Heart left ventricle (tissue), 16 donors: ENCODE results near the gene ACD. TPM values are rescaled to one million over a fixed set of nuclear protein-coding genes. Genes with fewer than 3 reads are reported as not detected.
A peak's percentile ranks its signal among the peaks of the same experiment; 100 is the strongest.

Experiments used
- ATAC-seq, 4 donors: fragments of 200-7000 bp; cut with Tn5 transposase; one replicate each; pipeline ENCODE4 v1.9.1; 2020 to 2022; ENCODE audit warnings: moderate library complexity in 4 of 4, mild to moderate bottlenecking in 3 of 4, moderate number of reproducible peaks in 1 of 4
- DNase-seq, 5 donors: peaks; one replicate each; pipeline ENCODE4 v3.0.0-alpha.2; 2020
- H3K27ac ChIP-seq, 12 donors: fragments of 200-600 bp; sonication (generic) in 4 of 12; one replicate each; pipeline versions ENCODE4 v1.5.0 to v1.8.0; 2016 to 2022; ENCODE audit warnings: mild to moderate bottlenecking in 2 of 12
- H3K27me3 ChIP-seq, 9 donors: fragments of 200-600 bp; sonication (generic) in 2 of 9; one replicate each; pipeline versions ENCODE4 v1.5.1 to v1.8.0; 2016 to 2022; ENCODE audit warnings: mild to moderate bottlenecking in 3 of 9
- H3K36me3 ChIP-seq, 9 donors: fragments of 200-600 bp; sonication (generic) in 2 of 9; one replicate each; pipeline versions ENCODE4 v1.5.0 to v1.8.0; 2018 to 2022; ENCODE audit warnings: mild to moderate bottlenecking in 2 of 9
- H3K4me1 ChIP-seq, 12 donors: fragments of 200-600 bp; sonication (generic) in 4 of 12; one replicate each; pipeline versions ENCODE4 v1.5.0 to v1.8.0; 2016 to 2022; ENCODE audit warnings: mild to moderate bottlenecking in 3 of 12
- H3K4me3 ChIP-seq, 12 donors: fragments of 200-600 bp; sonication (generic) in 4 of 12; one replicate each; pipeline versions ENCODE4 v1.5.0 to v1.8.0; 2017 to 2022; ENCODE audit warnings: mild to moderate bottlenecking in 9 of 12, moderate library complexity in 4 of 12
- H3K9me3 ChIP-seq, 12 donors: fragments of 200-600 bp; sonication (generic) in 4 of 12; one replicate each; pipeline versions ENCODE4 v1.5.0 to v1.8.0; 2016 to 2022; ENCODE audit warnings: mild to moderate bottlenecking in 1 of 12
- POLR2A ChIP-seq, 2 donors: fragments of 450-650 bp; IDR thresholded peaks; one replicate each; pipeline ENCODE4 v1.6.1; 2017; ENCODE audit warnings: antibody characterized with exemption in 2 of 2, mild to moderate bottlenecking in 2 of 2, moderate library complexity in 2 of 2
- WGBS, 4 donors: extraction: QIAGEN DNeasy Blood & Tissue Kit in 2 of 4; methylation state at CpG; one replicate each; pipeline versions ENCODE4 v1.1.5 to v1.1.7; 2013 to 2018; 5-methylcytosine and 5-hydroxymethylcytosine counted together
- intact Hi-C, 10 donors: fragments of 100-400 bp; cut with DNase I; formaldehyde crosslinking; loops; one replicate each; pipeline versions ENCODE4 v1.11.1 to v1.14.2; 2022
- polyA plus RNA-seq, 2 donors: library from polyadenylated mRNA; stranded (reverse); fragments of 200-250 nt; gene quantifications; one replicate each; pipeline ENCODE4 v1.2.3, GENCODE V29; 2013
- total RNA-seq, 9 donors: library from RNA; depleted of rRNA in 2 of 9; stranded (reverse); fragments of >200 nt in 2 of 9; fragmentation: NEBNext Ultra II Directional in 3 of 9; extraction: Animal tissue kit (Norgen Biotek cat#: 25700) in 3 of 9; gene quantifications; one replicate each; pipeline versions ENCODE4 v1.1.0 to v1.2.4, GENCODE V29; 2016 to 2023
- TF ChIP-seq, protein P1 (sequence below), 12 donors: fragments of 200-600 bp; sonication (generic) in 4 of 12; IDR thresholded peaks; one replicate each; pipeline versions ENCODE4 v1.5.0 to v1.8.0; 2018 to 2022; ENCODE audit warnings: antibody characterized with exemption in 12 of 12, mild to moderate bottlenecking in 5 of 12
- donor health status: ischemic (EF 13 %, LVEDD 7.1; RV severe dilation, severe dysfunction).
- donor health status: healthy with polysubstance abuse.
- donor health status: DM: no; HTN: yes; CAD: no.
- donor health status: DM: no; HTN: no; CAD: no.
- donor health status: ischemic (EF 25% LVEDD 6.9; RV normal size, moderate dysfunction).
- donor health status: ischemic (EF 25% LVEDD 5.7; RV mildly dilated, moderate dysfunction).
- donor health status: healthy.
- donor health status: DM: yes; HTN: yes; CAD: no.
- donor health status: ischemic (EF 35%, LVEDD 5.7; RV mildly dilated, moderate dysfunction).
- donor health status: nonischemic (EF 11% LVEDD 7.7; RV severe dilation, severe dysfunction).
- donor health status: DM: yes; HTN: yes; CAD: no.
- donor health status: PGD.
- donor health status: ischemic (EF 29% LVEDD 5.4; RV normal size, mild dysfunction).
- donor health status: nonischemic (EF 23%, LVEDD 6.1; RV moderate dilation, normal function).

Gene ACD
- total and polyA plus RNA-seq, 11 donors = 6.2 to 19.9 (median 9.5) TPM

DNA sequence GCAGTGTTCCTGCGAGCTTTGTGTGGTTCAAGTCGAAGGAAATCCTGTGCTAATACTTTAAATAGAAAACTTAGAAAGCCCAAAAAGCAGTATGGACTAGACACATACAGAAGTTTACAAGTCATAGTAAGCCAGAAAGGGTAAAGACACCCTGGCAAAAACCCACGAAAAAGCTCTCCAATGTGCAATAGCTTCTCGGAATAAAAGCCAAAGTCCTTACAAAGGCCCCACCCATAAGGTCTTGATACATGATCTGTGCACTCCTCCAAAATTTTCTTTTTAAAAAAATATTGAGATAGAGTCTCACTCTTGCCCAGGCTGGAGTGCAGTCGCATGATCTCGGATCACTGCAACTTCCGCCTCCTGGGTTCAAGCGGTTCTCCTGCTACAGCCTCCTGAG, 16.9 kb upstream of the ACD start:
- Histone ChIP-seq H3K4me1 (peaks cover 8 to 40% (median 23%) of the 10 kb centered on the region in 12 donors), H3K36me3 (peaks cover 0 to 18% (median 8%) of the 10 kb centered on the region in 9 donors), H3K27me3 (no peaks in the 10 kb centered on the region), H3K9me3 (no peaks in the 10 kb centered on the region), H3K4me3 (no peak overlapping the region), H3K27ac (peak overlapping the region in 1 of 12 donors; percentile 25)
- WGBS, 4 donors = 75 to 81% (median 78%) methylated on average over 8 of the region's 8 CpGs
- DNase-seq (no peak), ATAC-seq (no peak)
- intact Hi-C loops = loop anchor here in 8 of 10 donors (5.0 to 10.0 kb wide), 8 partner anchors 45 to 388 kb away; partner anchors contain the start of genes RANBP10 (in 2 of the 8), TSNAXIP1 (in 2 of the 8), DDX28 (in 1 of the 8) and DUS2 (in 1 of the 8)
- TF ChIP-seq, protein P1, sequence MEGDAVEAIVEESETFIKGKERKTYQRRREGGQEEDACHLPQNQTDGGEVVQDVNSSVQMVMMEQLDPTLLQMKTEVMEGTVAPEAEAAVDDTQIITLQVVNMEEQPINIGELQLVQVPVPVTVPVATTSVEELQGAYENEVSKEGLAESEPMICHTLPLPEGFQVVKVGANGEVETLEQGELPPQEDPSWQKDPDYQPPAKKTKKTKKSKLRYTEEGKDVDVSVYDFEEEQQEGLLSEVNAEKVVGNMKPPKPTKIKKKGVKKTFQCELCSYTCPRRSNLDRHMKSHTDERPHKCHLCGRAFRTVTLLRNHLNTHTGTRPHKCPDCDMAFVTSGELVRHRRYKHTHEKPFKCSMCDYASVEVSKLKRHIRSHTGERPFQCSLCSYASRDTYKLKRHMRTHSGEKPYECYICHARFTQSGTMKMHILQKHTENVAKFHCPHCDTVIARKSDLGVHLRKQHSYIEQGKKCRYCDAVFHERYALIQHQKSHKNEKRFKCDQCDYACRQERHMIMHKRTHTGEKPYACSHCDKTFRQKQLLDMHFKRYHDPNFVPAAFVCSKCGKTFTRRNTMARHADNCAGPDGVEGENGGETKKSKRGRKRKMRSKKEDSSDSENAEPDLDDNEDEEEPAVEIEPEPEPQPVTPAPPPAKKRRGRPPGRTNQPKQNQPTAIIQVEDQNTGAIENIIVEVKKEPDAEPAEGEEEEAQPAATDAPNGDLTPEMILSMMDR (IDR thresholded peaks at IDR 0.05) = no peak
- TF ChIP-seq POLR2A (IDR thresholded peaks at IDR 0.05) = no peak

DNA sequence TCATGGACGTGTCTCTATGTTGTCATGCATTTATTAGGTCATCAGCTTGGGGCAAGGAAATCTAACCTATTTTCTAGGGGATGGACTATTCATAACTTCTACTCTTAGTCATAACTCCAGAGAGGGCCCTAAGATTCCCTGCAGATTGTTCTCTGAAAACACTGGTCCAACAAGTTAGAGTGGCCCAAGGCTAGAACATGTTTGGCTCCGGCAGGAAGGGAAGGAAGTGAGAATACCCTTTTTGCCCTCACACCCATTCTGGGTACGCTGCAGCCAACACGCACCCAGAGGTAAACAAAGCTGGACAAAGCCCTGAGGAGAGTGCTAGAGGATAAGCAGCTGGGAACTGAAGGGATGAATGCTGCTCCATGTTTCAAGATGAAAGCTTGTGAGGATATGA, 16.5 kb upstream of the ACD start:
- intact Hi-C loops = loop anchor here in 8 of 10 donors (5.0 to 10.0 kb wide), 8 partner anchors 46 to 388 kb away; partner anchors contain the start of genes RANBP10 (in 2 of the 8), TSNAXIP1 (in 2 of the 8), DDX28 (in 1 of the 8) and DUS2 (in 1 of the 8)
- Histone ChIP-seq H3K4me3 (no peak overlapping the region), H3K27me3 (no peaks in the 10 kb centered on the region), H3K27ac (peak overlapping the region in 1 of 12 donors; percentile 25), H3K36me3 (peaks cover 0 to 18% (median 8%) of the 10 kb centered on the region in 9 donors), H3K9me3 (no peaks in the 10 kb centered on the region), H3K4me1 (peaks cover 8 to 40% (median 23%) of the 10 kb centered on the region in 12 donors)
- TF ChIP-seq, protein P1 (IDR thresholded peaks at IDR 0.05) = no peak
- TF ChIP-seq POLR2A (IDR thresholded peaks at IDR 0.05) = no peak
- 60 to 75% (median 71%) methylated on average over 4 of the region's 4 CpGs for WGBS, 4 donors
- ATAC-seq (no peak), DNase-seq (no peak)

DNA sequence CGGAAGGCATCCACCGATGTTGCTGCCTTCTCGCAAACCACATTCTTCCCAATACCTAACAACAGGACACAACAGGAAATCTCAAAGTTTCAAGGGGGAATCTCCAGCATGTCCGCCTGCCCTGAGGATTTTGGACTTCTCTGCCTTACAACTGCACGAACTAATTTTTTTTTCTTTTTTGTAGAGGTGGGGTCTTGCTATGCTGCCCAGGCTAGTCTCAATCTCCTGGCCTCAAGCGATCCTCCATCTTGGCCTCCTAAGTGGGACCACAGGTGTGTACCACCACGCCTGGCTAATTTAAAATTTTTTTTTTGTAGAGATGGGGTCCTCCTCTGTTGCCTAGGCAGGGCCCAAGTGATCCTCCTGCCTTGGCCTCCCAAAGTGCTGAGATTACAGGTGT, 15.9 kb upstream of the ACD start:
- H3K27me3 ChIP-seq = no peaks in the 10 kb centered on the region
- WGBS, 4 donors = 91 to 99% (median 98%) methylated on average over 7 of the region's 7 CpGs
- DNase-seq (no peak), ATAC-seq (no peak)
- no peaks in the 10 kb centered on the region for H3K9me3 ChIP-seq
- TF ChIP-seq, protein P1 (IDR thresholded peaks at IDR 0.05) = no peak
- no peak for TF ChIP-seq POLR2A (IDR thresholded peaks at IDR 0.05)
- no peak overlapping the region for H3K4me3 ChIP-seq
- H3K36me3 ChIP-seq = peaks cover 0 to 18% (median 8%) of the 10 kb centered on the region in 9 donors
- H3K4me1 ChIP-seq = peaks cover 8 to 40% (median 23%) of the 10 kb centered on the region in 12 donors
- H3K27ac ChIP-seq = no peak overlapping the region
- intact Hi-C loops = loop anchor here in 8 of 10 donors (5.0 to 10.0 kb wide), 8 partner anchors 46 to 389 kb away; partner anchors contain the start of genes RANBP10 (in 2 of the 8), TSNAXIP1 (in 2 of the 8), DDX28 (in 1 of the 8) and DUS2 (in 1 of the 8)

DNA sequence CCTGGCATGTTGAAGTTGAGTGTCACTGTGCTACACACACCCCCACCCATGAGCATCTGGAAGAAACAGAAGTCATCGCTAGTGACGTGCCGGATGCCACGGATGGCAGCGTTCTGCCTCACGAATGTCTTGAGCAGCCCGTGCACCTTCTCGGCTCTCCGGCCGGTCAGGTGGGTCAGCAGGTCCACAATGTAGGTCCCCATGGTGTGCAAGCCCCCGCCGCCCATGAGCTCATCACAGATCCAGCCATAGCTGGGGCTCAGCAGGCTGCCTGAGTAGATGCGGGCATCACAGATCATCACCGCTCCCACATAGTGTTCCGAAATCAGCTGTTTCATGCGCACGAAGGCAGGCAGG, 15.5 kb upstream of the ACD start:
- H3K27me3 ChIP-seq = no peaks in the 10 kb centered on the region
- H3K9me3 ChIP-seq = no peaks in the 10 kb centered on the region
- H3K4me1 ChIP-seq = peaks cover 8 to 40% (median 23%) of the 10 kb centered on the region in 12 donors
- DNase-seq (peak in 1 of 5 donors; percentile 19), ATAC-seq (no peak)
- no peak overlapping the region for H3K27ac ChIP-seq
- TF ChIP-seq POLR2A (IDR thresholded peaks at IDR 0.05) = no peak
- TF ChIP-seq, protein P1 (IDR thresholded peaks at IDR 0.05) = no peak
- intact Hi-C loops = loop anchor here in 8 of 10 donors (5.0 to 10.0 kb wide), 8 partner anchors 47 to 389 kb away; partner anchors contain the start of genes RANBP10 (in 2 of the 8), TSNAXIP1 (in 2 of the 8), DDX28 (in 1 of the 8) and DUS2 (in 1 of the 8)
- no peak overlapping the region for H3K4me3 ChIP-seq
- peaks cover 0 to 15% (median 6%) of the 10 kb centered on the region in 9 donors for H3K36me3 ChIP-seq
- WGBS, 4 donors = 97 to 99% (median 97%) methylated on average over 16 to 17 of the region's 17 CpGs
